Neural progenitor cell (in vitro differentiated cells): ENCODE results near the gene PKD1L1.

ENCODE experiments used
- EZH2 ChIP-seq: fragments of 200-600 bp; sonication (generic); IDR thresholded peaks from 2 replicates; pipeline ENCODE4 v1.6.1; 2017; ENCODE audit warnings: antibody characterized with exemption, mild to moderate bottlenecking, moderate library complexity
- TF ChIP-seq, protein P1 (sequence below): fragments of 200-600 bp; sonication (generic); IDR thresholded peaks from 2 replicates; pipeline ENCODE4 v1.5.1; 2017; ENCODE audit warnings: antibody characterized with exemption, mild to moderate bottlenecking

DNA sequence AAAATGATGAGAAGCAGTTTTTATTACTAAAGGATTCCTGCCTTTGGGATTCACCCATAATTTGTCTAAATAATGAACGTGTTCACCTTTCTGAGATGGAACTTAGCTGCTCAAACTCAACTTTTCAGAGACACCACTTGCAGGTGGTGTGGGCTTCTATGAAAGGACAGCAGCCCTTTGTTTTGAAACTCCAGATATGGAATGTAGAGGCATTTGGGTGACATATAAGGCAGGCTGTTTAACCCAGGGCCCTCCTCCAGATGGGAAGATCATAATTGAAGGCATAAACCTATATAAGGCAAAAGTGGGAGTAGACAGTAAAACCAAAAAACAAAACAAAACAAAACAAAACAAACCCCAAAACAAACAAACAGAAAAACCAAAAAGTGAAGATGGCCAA lies 43.0 kb upstream of the PKD1L1 start:
- TF ChIP-seq, protein P1, sequence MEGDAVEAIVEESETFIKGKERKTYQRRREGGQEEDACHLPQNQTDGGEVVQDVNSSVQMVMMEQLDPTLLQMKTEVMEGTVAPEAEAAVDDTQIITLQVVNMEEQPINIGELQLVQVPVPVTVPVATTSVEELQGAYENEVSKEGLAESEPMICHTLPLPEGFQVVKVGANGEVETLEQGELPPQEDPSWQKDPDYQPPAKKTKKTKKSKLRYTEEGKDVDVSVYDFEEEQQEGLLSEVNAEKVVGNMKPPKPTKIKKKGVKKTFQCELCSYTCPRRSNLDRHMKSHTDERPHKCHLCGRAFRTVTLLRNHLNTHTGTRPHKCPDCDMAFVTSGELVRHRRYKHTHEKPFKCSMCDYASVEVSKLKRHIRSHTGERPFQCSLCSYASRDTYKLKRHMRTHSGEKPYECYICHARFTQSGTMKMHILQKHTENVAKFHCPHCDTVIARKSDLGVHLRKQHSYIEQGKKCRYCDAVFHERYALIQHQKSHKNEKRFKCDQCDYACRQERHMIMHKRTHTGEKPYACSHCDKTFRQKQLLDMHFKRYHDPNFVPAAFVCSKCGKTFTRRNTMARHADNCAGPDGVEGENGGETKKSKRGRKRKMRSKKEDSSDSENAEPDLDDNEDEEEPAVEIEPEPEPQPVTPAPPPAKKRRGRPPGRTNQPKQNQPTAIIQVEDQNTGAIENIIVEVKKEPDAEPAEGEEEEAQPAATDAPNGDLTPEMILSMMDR, result no peak
- TF ChIP-seq EZH2, result no peak
